Neural cell (in vitro differentiated cells): Measurements from ENCODE around the gene SPATA13.

ENCODE experiments used
- EZH2 ChIP-seq: fragments of 200-600, 300-800 bp; shearing (Covaris generic), sonication (generic); IDR thresholded peaks from 2 replicates; pipeline ENCODE4 v1.6.1; 2014; ENCODE audit warnings: antibody characterized with exemption, low read length, borderline replicate concordance, mild to moderate bottlenecking; ENCODE audit not compliant: insufficient read depth, poor library complexity, severe bottlenecking
- POLR2AphosphoS5 ChIP-seq: IDR thresholded peaks from 2 replicates; pipeline ENCODE4 v1.6.1; 2012
- TAF1 ChIP-seq: IDR thresholded peaks from 2 replicates; pipeline ENCODE4 v1.6.1; 2012; ENCODE audit warnings: low read depth
- TF ChIP-seq, protein P1 (sequence below): fragments of 450-650 bp; IDR thresholded peaks from 2 replicates; pipeline ENCODE4 v1.5.1; 2014; ENCODE audit warnings: antibody characterized with exemption, mild to moderate bottlenecking, moderate library complexity; ENCODE audit not compliant: poor library complexity, severe bottlenecking
- TF ChIP-seq, protein P2 (sequence below): IDR thresholded peaks from 2 replicates; pipeline ENCODE4 v1.6.1; 2012; ENCODE audit warnings: borderline replicate concordance

DNA sequence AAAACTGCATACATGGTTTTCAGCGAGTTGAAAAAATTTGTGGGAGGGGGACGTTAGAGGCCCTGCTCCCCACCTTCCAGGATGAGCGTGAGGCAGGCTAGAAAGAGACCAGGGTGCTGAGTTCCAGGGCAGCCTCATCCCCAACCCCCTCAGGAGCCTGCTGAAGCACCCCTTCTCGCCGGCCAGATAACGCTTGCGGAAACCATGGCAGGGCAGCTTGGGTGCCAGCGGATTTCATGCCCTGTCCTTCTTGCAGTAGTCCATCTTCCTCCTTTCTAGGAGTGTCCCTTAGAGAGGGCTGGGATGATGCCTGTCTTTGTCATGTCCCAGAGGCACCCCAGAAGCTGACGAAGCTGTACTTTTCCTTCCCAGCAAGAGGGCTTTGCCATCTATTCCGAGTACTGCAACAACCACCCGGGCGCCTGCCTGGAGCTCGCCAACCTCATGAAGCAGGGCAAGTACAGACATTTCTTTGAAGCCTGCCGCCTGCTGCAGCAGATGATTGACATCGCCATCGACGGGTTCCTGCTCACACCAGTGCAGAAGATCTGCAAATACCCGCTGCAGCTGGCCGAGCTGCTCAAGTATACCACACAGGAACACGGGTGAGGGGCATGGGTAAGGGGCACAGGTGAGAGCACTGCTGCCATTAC is 129.9 kb downstream of the SPATA13 start:
- TF ChIP-seq, protein P1, sequence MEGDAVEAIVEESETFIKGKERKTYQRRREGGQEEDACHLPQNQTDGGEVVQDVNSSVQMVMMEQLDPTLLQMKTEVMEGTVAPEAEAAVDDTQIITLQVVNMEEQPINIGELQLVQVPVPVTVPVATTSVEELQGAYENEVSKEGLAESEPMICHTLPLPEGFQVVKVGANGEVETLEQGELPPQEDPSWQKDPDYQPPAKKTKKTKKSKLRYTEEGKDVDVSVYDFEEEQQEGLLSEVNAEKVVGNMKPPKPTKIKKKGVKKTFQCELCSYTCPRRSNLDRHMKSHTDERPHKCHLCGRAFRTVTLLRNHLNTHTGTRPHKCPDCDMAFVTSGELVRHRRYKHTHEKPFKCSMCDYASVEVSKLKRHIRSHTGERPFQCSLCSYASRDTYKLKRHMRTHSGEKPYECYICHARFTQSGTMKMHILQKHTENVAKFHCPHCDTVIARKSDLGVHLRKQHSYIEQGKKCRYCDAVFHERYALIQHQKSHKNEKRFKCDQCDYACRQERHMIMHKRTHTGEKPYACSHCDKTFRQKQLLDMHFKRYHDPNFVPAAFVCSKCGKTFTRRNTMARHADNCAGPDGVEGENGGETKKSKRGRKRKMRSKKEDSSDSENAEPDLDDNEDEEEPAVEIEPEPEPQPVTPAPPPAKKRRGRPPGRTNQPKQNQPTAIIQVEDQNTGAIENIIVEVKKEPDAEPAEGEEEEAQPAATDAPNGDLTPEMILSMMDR, result no peak
- TF ChIP-seq POLR2AphosphoS5 (no peak), EZH2 (no peak), TAF1 (no peak)
- TF ChIP-seq, protein P2, sequence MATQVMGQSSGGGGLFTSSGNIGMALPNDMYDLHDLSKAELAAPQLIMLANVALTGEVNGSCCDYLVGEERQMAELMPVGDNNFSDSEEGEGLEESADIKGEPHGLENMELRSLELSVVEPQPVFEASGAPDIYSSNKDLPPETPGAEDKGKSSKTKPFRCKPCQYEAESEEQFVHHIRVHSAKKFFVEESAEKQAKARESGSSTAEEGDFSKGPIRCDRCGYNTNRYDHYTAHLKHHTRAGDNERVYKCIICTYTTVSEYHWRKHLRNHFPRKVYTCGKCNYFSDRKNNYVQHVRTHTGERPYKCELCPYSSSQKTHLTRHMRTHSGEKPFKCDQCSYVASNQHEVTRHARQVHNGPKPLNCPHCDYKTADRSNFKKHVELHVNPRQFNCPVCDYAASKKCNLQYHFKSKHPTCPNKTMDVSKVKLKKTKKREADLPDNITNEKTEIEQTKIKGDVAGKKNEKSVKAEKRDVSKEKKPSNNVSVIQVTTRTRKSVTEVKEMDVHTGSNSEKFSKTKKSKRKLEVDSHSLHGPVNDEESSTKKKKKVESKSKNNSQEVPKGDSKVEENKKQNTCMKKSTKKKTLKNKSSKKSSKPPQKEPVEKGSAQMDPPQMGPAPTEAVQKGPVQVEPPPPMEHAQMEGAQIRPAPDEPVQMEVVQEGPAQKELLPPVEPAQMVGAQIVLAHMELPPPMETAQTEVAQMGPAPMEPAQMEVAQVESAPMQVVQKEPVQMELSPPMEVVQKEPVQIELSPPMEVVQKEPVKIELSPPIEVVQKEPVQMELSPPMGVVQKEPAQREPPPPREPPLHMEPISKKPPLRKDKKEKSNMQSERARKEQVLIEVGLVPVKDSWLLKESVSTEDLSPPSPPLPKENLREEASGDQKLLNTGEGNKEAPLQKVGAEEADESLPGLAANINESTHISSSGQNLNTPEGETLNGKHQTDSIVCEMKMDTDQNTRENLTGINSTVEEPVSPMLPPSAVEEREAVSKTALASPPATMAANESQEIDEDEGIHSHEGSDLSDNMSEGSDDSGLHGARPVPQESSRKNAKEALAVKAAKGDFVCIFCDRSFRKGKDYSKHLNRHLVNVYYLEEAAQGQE, result no peak
